ENCODE data around the gene HYAL4. TPM values are rescaled to one million over a fixed set of nuclear protein-coding genes. Genes with fewer than 3 reads are reported as not detected.

HYAL4 gene
- total RNA-seq, 1 experiment from 2014 or later, result not detected

- DNase-seq (ENCODE audit: low spot score) (no peak), ATAC-seq (no peak)
- H3K27ac Mint-ChIP-seq, result no peak overlapping the region
- POLR2A ChIA-PET, result no interaction called here
- H3K4me1 Mint-ChIP-seq, result peaks cover 2% of the 10 kb centered on the region
- no peak for TF ChIP-seq EMX1 (CRISPR knock-in tag; IDR thresholded peaks at IDR 0.05)
- no peak for TF ChIP-seq E2F1 (CRISPR knock-in tag; IDR thresholded peaks at IDR 0.05)
- TF ChIP-seq ZBTB43 (CRISPR knock-in tag; IDR thresholded peaks at IDR 0.05), result no peak
- no peak for TF ChIP-seq SP1 (CRISPR knock-in tag; conservative IDR thresholded peaks at IDR 0.05)
- TF ChIP-seq FOXJ3 (CRISPR knock-in tag; IDR thresholded peaks at IDR 0.05; ENCODE audit: borderline replicate concordance), result no peak
- TF ChIP-seq NFE2L1 (CRISPR knock-in tag; IDR thresholded peaks at IDR 0.05), result no peak
- TF ChIP-seq ARID4B (CRISPR knock-in tag; IDR thresholded peaks at IDR 0.05; ENCODE audit: borderline replicate concordance), result no peak
- TF ChIP-seq FOXP4 (CRISPR knock-in tag; IDR thresholded peaks at IDR 0.05), result no peak
- TF ChIP-seq E2F5 (CRISPR knock-in tag; IDR thresholded peaks at IDR 0.05), result no peak
- no peak for TF ChIP-seq ZNF281 (CRISPR knock-in tag; IDR thresholded peaks at IDR 0.05)
- TF ChIP-seq MAX (CRISPR knock-in tag; IDR thresholded peaks at IDR 0.05), result no peak
- no peak for TF ChIP-seq ZNF425 (CRISPR knock-in tag; conservative IDR thresholded peaks at IDR 0.05)
- no peak for TF ChIP-seq ZSCAN18 (CRISPR knock-in tag; IDR thresholded peaks at IDR 0.05)
- H3K27me3 Mint-ChIP-seq (ENCODE audit: low read depth), result no peaks in the 10 kb centered on the region
- H3K36me3 Mint-ChIP-seq, result peaks cover 4% of the 10 kb centered on the region; the same call in 1 of the 2 replicates
- H3K4me3 Mint-ChIP-seq, result no peak overlapping the region
- H3K9me3 Mint-ChIP-seq, result peaks cover 12% of the 10 kb centered on the region
- CTCF ChIA-PET, result no interaction called here
Measured at GRCh38 chr7:123883154-123883553, 38.2 kb downstream of the HYAL4 start.

Data from WTC11 (cell line).